ENCODE results near the gene SHC3.

The SHC3 gene

DNA sequence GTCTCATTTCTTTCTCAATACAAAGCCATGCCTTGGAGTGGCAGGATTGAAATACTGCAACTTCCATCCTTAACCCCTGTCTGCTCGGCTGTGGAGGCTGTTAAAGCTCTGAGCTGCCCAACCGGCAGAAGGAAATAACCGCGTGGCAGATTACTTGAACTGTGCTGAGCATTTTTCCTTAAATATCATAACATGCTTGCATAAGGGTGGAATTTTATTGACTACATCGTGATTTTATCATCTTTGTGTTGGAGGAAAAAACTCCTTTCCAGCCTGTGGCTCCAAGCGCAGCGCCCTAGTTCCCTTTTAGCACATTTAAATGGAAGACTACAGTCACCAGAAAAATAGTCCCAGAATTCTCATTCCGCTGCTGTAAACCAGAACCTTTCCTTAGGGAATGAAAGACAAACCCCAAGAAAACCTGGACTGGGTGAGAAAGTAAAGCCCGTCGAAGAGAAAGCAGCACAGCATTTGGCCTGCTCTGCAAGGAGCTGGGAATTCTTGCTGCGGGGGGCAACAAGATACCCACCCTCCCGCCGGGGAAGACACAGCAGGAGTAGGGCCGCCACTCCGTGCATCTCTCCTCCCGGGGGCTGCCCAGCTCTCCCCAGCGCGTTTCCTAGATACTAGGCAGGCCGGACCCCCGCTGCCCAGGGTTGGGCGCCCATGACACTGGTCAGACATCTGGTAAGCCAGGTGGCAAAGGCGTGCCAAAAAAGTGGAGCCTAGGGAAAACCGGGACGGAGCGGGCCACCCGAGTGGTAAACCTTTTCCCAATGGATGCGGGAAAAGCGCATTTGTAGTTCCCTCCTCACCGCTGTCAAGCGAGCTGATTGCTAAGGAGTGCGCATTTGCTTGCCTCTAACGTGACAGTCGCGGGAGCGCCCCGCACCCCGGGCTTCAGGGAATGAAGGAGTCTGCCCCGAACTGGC is 1.3 kb downstream of the SHC3 start:
- no peak for DNase-seq (ENCODE audit: insufficient read length, low spot score)
- FAIRE-seq = no peak
- no peak for TF ChIP-seq POLR2A (IDR thresholded peaks at IDR 0.05; ENCODE audit: low read depth, low read length)

DNA sequence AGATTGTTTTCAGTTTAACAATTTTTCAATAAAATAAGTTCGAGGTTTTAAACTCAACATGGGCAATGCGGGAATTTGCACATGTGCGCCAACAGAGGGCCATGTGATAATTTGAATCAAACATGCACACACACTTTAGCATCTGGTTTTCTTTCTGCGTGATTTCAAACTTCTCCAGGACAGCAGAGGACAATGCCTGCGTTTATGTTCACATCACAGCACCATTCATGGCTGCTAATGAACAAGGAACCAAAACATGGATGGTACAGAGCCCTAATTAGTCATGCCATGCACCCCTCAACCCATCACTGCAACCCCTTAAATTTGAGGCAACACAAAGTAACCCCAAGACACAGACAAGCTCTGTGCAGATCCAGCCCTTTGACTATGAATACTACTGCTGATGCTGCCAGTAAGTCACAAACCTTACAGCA is 2.8 kb downstream of the SHC3 start:
- no peak for TF ChIP-seq POLR2A (IDR thresholded peaks at IDR 0.05; ENCODE audit: low read depth, low read length)
- DNase-seq (ENCODE audit: insufficient read length, low spot score) (no peak), FAIRE-seq (no peak)

DNA sequence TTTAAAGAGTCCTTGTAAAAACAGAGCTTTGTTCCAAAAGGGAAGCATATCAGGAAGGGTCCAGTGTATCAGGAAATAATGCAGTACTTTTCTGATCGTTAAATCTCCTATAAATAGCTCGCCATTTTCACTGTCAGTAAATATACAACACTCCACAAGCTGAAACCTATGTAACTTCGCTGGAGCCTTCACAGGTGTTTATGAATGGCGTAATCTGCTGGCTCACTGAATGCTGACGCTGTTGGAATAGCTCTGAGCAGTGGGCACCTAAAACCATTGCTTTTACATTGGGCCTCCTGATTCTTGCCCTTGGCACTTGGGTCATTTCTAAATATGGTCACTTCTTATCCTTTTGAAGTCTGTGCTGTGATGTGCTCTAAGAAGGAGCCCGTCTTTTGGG is 4.3 kb downstream of the SHC3 start:
- DNase-seq (ENCODE audit: insufficient read length, low spot score) (no peak), FAIRE-seq (no peak)
- TF ChIP-seq POLR2A (IDR thresholded peaks at IDR 0.05; ENCODE audit: low read depth, low read length) = no peak

DNA sequence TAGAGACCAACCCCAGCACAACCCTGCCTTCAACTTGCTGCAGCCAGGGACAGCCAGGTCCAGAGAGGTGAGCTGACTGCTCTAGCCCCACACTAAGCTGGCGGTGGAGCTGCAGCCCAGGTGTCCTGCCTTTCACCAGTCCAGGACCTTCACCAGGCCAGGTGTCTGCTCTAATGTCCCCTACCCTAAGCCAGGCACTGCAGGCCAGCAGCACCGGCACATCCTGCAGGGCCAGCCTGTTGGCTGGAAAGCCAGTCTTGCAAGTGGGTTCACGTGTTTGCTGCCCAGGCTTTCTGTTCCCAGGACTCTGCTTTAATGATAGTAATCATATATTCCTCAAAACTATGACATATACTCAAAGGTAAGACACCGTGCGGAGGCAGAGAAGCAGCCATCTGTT is 5.5 kb downstream of the SHC3 start:
- DNase-seq (ENCODE audit: insufficient read length, low spot score) = no peak
- no peak for TF ChIP-seq POLR2A (IDR thresholded peaks at IDR 0.05; ENCODE audit: low read depth, low read length)
- FAIRE-seq = no peak

GRCh38 chr9:89172398-89172797 is 6.2 kb downstream of the SHC3 start:
- TF ChIP-seq POLR2A (IDR thresholded peaks at IDR 0.05; ENCODE audit: low read depth, low read length) = no peak
- FAIRE-seq (no peak), DNase-seq (ENCODE audit: insufficient read length, low spot score) (no peak)

DNA sequence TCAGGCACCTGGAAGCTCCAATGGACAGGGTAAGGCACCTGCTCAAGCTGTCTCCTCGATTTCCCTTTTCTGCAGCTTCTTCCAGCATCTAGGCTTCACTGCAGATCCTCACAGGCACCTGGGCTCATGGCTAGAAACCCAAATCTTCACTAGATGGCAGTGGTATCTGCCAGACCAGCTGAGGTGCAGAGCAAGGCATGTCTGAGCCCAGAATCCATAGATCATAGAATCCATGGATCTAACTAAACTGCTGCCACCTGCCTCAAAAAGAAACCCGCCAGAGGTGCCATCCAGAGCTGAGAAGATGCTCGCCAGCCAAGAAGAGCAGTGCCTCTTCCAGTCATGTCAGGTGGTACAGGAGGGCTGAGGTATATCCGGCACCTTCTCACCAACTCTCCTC is 6.9 kb downstream of the SHC3 start:
- DNase-seq (ENCODE audit: insufficient read length, low spot score) (no peak), FAIRE-seq (no peak)
- no peak for TF ChIP-seq POLR2A (IDR thresholded peaks at IDR 0.05; ENCODE audit: low read depth, low read length)

GRCh38 chr9:89171231-89171630 is 7.4 kb downstream of the SHC3 start:
- TF ChIP-seq POLR2A (IDR thresholded peaks at IDR 0.05; ENCODE audit: low read depth, low read length) = no peak
- DNase-seq (ENCODE audit: insufficient read length, low spot score) (no peak), FAIRE-seq (no peak)

DNA sequence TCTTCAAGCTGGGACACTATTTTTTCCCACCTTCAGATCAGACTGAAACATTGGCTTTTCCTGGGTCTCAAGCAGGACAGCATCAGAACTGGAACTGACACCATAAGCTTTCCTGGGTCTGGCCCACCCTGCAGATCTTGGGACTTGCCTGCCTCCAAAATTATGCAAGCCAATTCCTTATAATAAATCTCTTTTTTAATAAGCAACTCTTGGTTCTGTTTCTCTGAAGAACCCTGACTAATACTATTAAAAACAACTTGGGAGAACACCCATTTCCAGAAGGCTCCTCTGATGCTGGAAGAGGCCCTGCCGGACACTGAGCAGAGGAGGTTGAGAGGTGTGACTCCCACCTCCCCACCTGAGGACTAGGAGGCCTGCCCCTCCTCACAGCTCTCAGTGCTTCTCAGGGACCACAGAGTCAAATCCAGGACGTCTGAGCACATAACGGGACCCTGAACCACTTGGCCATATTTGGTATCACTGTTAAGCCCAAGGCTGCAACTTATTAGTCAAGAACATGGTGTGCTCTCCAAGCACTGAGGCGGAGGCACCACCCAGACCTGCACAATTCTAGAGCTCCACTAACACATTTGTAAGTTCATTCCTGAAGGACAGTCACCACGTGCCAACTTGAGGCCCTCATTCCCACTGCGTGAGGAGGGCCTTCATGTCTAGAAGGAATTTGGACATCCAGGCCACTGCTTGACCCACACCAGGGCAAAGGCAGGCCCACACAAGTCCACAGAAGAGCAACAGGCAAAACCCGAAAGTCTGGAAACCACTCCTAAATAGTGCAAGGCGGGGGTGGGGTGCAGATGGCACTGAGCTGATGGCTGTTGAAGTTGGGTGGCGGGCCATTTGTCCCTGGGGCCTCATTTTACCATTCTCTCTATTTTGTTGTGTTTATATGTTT is 9.5 kb downstream of the SHC3 start:
- DNase-seq (ENCODE audit: insufficient read length, low spot score) (no peak), FAIRE-seq (no peak)
- no peak for TF ChIP-seq POLR2A (IDR thresholded peaks at IDR 0.05; ENCODE audit: low read depth, low read length)

DNA sequence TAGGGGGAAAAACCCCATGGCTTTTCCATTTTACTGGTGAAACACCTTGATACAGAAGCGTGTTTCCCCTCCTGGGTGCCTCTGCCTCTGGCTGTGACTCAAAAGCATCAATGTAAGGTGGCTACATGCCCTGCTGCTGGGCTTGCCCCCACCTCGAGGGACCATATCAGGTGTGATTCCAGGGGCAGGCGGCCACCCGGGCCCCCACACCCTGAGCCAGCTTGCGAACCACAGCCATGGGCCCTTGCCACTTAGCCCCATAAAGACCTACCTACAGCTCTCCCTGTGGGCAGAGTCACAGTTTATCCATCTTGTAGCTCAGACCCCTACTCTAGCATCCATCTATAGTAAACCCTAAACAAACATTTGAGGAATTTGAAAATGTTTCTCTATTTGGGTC is 10.8 kb downstream of the SHC3 start:
- TF ChIP-seq POLR2A (IDR thresholded peaks at IDR 0.05; ENCODE audit: low read depth, low read length) = no peak
- no peak for DNase-seq (ENCODE audit: insufficient read length, low spot score)
- no peak for FAIRE-seq

DNA sequence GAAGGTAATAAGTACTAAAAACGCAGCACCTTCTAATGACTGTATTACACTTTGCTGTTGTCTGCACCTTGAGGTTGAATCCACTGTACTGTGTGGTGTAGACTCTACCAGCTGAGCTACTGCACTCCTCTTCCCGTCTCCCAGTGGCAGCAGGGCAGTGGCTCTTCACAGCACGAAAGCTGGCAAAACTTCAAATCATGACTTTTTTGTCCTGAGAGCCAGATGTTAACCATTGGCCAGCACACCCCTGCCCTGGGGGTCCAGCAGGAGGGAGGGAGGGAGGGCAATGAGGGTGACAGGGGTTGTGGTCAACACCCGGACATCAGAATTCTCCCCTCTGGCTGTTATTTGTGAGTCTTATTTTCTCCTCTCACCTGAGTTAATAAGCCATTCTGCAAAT is 11.8 kb downstream of the SHC3 start:
- no peak for TF ChIP-seq POLR2A (IDR thresholded peaks at IDR 0.05; ENCODE audit: low read depth, low read length)
- no peak for FAIRE-seq
- DNase-seq (ENCODE audit: insufficient read length, low spot score) = no peak

DNA sequence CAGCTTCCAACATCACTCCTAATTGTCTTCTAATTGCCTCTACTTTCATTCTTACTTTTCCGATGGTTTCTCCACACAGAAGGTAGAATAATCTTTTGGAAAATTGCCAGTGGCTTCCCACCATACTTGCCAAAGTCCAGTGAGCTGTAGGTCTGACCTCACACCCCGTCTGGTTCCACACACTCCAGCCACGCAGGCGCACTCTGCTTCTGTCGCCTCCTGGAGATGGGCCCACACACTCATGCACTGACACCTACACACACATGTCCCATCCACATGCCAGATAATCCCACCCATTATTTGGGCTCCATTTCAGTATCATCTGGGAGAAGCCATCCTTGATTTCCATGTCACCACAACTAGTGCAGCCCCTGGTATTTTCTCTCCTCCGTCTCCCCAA is 12.7 kb downstream of the SHC3 start:
- DNase-seq (ENCODE audit: insufficient read length, low spot score) (no peak), FAIRE-seq (no peak)
- TF ChIP-seq POLR2A (IDR thresholded peaks at IDR 0.05; ENCODE audit: low read depth, low read length) = no peak

DNA sequence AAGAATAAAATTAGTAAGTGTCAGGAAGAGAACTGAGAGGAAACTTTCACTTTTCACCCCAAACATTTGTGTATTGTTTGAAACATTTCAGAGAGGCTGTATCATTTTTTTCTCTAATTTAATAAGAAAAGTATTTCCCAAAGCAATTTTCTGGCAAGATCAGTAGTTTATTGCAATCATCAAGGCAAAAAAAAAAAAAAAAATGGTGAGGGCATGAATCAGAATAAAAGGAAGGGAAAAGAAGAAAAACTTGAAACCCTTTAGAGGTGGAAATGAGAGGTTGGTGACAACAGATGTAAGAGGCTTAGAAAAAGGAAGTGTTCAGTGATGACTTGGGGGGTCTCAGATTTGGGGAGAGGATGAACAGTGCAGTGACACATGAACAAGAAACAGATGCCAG is 13.3 kb downstream of the SHC3 start:
- TF ChIP-seq POLR2A (IDR thresholded peaks at IDR 0.05; ENCODE audit: low read depth, low read length) = no peak
- FAIRE-seq (no peak), DNase-seq (ENCODE audit: insufficient read length, low spot score) (no peak)

- no peak for DNase-seq (ENCODE audit: insufficient read length, low spot score)
- TF ChIP-seq POLR2A (IDR thresholded peaks at IDR 0.05; ENCODE audit: low read depth, low read length) = no peak
- no peak for FAIRE-seq
Observed at GRCh38 chr9:89161221-89161620, 17.4 kb downstream of the SHC3 start.

DNA sequence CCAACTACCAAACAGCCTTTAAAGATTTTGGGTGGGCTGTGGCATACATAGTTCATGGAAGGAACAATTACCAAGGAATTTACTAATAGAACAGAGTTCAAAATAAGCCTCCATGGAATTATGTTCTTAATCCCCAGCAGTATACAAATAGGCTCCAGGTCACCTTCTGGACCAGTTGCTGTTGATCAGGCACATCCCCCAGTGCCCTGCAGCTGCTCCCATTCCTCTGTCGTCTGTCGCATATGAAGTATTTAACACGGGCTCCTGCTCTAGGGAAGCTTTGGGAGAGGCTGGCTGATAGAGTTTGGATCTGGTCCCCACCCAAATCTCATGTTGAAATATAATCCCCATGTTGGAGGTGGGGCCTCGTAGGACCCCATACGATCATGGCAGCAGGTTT is 17.8 kb downstream of the SHC3 start:
- TF ChIP-seq POLR2A (IDR thresholded peaks at IDR 0.05; ENCODE audit: low read depth, low read length) = no peak
- DNase-seq (ENCODE audit: insufficient read length, low spot score) (no peak), FAIRE-seq (no peak)
